SU-DHL-6 (cell line): ENCODE results near the gene ZDHHC11.

Experiments used
- CTCF ChIP-seq: fragments of 200-600 bp; sonication (generic); IDR thresholded peaks from one replicate; pipeline ENCODE4 v1.5.1; 2017; ENCODE audit warnings: antibody characterized with exemption, mild to moderate bottlenecking, low read length, moderate library complexity; ENCODE audit not compliant: insufficient read depth, poor library complexity, severe bottlenecking
- EZH2phosphoT487 ChIP-seq: fragments of 200-600 bp; sonication (generic), shearing (Covaris generic); conservative IDR thresholded peaks from 2 replicates; pipeline ENCODE4 v1.6.1; 2018; ENCODE audit warnings: mild to moderate bottlenecking, antibody characterized with exemption, low read length, moderate library complexity, mixed read lengths

- TF ChIP-seq CTCF (no peak), EZH2phosphoT487 (no peak)
Observed at GRCh38 chr5:850511-851006, at the start of gene ZDHHC11.
